ENCODE measurements around the gene CALHM4.

DNA sequence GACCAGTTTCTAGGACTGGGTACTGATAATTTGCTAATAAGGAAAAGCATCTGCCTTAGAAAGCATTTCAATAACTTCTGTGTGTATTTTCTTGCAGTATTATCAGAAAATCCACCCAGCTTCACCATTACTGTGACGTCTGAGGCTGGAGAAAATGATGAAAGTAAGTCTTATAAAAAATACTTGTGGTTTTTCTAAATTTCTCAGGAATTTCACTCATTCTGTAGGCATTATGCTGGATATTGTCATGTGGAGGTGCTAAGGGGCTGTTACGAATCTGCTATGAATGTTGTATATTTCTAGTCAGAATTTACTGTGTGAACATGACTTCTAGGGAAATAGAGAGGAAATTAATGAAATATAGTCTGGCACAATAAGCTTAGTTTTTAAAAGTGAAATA, 26.6 kb downstream of the CALHM4 start:
- TF ChIP-seq, protein P1, sequence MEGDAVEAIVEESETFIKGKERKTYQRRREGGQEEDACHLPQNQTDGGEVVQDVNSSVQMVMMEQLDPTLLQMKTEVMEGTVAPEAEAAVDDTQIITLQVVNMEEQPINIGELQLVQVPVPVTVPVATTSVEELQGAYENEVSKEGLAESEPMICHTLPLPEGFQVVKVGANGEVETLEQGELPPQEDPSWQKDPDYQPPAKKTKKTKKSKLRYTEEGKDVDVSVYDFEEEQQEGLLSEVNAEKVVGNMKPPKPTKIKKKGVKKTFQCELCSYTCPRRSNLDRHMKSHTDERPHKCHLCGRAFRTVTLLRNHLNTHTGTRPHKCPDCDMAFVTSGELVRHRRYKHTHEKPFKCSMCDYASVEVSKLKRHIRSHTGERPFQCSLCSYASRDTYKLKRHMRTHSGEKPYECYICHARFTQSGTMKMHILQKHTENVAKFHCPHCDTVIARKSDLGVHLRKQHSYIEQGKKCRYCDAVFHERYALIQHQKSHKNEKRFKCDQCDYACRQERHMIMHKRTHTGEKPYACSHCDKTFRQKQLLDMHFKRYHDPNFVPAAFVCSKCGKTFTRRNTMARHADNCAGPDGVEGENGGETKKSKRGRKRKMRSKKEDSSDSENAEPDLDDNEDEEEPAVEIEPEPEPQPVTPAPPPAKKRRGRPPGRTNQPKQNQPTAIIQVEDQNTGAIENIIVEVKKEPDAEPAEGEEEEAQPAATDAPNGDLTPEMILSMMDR (conservative IDR thresholded peaks at IDR 0.05), result no peak
- no peak for TF ChIP-seq ZFX (IDR thresholded peaks at IDR 0.05)
